Liver (tissue), 9 donors: Measurements from ENCODE around the gene C1GALT1. TPM values are rescaled to one million over a fixed set of nuclear protein-coding genes. Genes with fewer than 3 reads are reported as not detected.

Source experiments
- DNase-seq: peaks from one replicate; pipeline ENCODE4 v3.0.0-alpha.2; 2017; ENCODE audit warnings: low spot score
- H3K27ac ChIP-seq, 2 donors: one replicate each; pipeline ENCODE4 v1.7.0; 2013; ENCODE audit warnings: inconsistent platforms in 2 of 2, low read length in 2 of 2, control low read depth in 1 of 2, low read depth in 1 of 2, mild to moderate bottlenecking in 1 of 2
- H3K27me3 ChIP-seq, 4 donors: one replicate each; pipeline versions ENCODE4 v1.6.1 to v1.7.0; 2013; ENCODE audit warnings: low read length in 3 of 4, inconsistent platforms in 1 of 4, mild to moderate bottlenecking in 1 of 4, moderate library complexity in 1 of 4; ENCODE audit not compliant: control insufficient read depth in 4 of 4, insufficient read depth in 4 of 4
- H3K36me3 ChIP-seq, 4 donors: one replicate each; pipeline versions ENCODE4 v1.6.1 to v1.7.0; 2013; ENCODE audit warnings: low read length in 3 of 4, mild to moderate bottlenecking in 3 of 4, low read depth in 1 of 4, moderate library complexity in 1 of 4; ENCODE audit not compliant: control insufficient read depth in 4 of 4, insufficient read depth in 3 of 4
- H3K4me1 ChIP-seq, 4 donors: one replicate each; pipeline versions ENCODE4 v1.6.1 to v1.7.0; 2013; ENCODE audit warnings: low read length in 3 of 4, mild to moderate bottlenecking in 3 of 4, moderate library complexity in 1 of 4; ENCODE audit not compliant: control insufficient read depth in 4 of 4, insufficient read depth in 4 of 4
- H3K4me3 ChIP-seq, 3 donors: one replicate each; pipeline versions ENCODE4 v1.6.1 to v1.7.0; 2013; ENCODE audit warnings: low read length in 3 of 3, control low read depth in 1 of 3, low read depth in 1 of 3, mild to moderate bottlenecking in 1 of 3
- H3K9ac ChIP-seq, 2 donors: one replicate each; pipeline ENCODE4 v1.7.0; 2013; ENCODE audit warnings: low read length in 2 of 2, mild to moderate bottlenecking in 2 of 2, moderate library complexity in 2 of 2, control low read depth in 1 of 2, low read depth in 1 of 2
- H3K9me3 ChIP-seq, 4 donors: one replicate each; pipeline versions ENCODE4 v1.6.1 to v1.7.0; 2013; ENCODE audit warnings: low read length in 3 of 4; ENCODE audit not compliant: control insufficient read depth in 4 of 4
- EGR1 ChIP-seq, 2 donors: IDR thresholded peaks; 2 replicates each; pipeline ENCODE4 v1.6.1; 2016 to 2018; ENCODE audit warnings: antibody characterized with exemption in 2 of 2, low read depth in 2 of 2
- FOXA1 ChIP-seq: IDR thresholded peaks from 2 replicates; pipeline ENCODE4 v1.6.1; 2016; ENCODE audit warnings: antibody characterized with exemption
- GABPA ChIP-seq, 2 donors: IDR thresholded peaks in 1 of 2; conservative IDR thresholded peaks in 1 of 2; 2 replicates each; pipeline ENCODE4 v1.6.1; 2016; ENCODE audit warnings: antibody characterized with exemption in 2 of 2, mild to moderate bottlenecking in 1 of 2, moderate library complexity in 1 of 2
- HNF4A ChIP-seq, 2 donors: conservative IDR thresholded peaks; 2 replicates each; pipeline ENCODE4 v1.6.1; 2016; ENCODE audit warnings: antibody characterized with exemption in 2 of 2, mild to moderate bottlenecking in 2 of 2
- HNF4G ChIP-seq: IDR thresholded peaks from 2 replicates; pipeline ENCODE4 v1.6.1; 2016; ENCODE audit warnings: antibody characterized with exemption
- NR2F2 ChIP-seq: IDR thresholded peaks from 2 replicates; pipeline ENCODE4 v1.6.1; 2016; ENCODE audit warnings: antibody characterized with exemption
- RAD21 ChIP-seq, 2 donors: IDR thresholded peaks; 2 replicates each; pipeline ENCODE4 v1.6.1; 2016; ENCODE audit warnings: antibody characterized with exemption in 2 of 2, mild to moderate bottlenecking in 2 of 2
- RXRA ChIP-seq, 2 donors: IDR thresholded peaks; 2 replicates each; pipeline ENCODE4 v1.6.1; 2017 to 2018; ENCODE audit warnings: antibody characterized with exemption in 2 of 2, mild to moderate bottlenecking in 1 of 2
- SP1 ChIP-seq: IDR thresholded peaks from 2 replicates; pipeline ENCODE4 v1.6.1; 2018; ENCODE audit warnings: antibody characterized with exemption, mild to moderate bottlenecking
- TAF1 ChIP-seq: conservative IDR thresholded peaks from 2 replicates; pipeline ENCODE4 v1.6.1; 2016; ENCODE audit warnings: antibody characterized with exemption, mild to moderate bottlenecking
- YY1 ChIP-seq: IDR thresholded peaks from 2 replicates; pipeline ENCODE4 v1.6.1; 2016; ENCODE audit warnings: antibody characterized with exemption, mild to moderate bottlenecking
- WGBS: extraction: QIAGEN DNeasy Blood & Tissue Kit; methylation state at CpG from one replicate; pipeline ENCODE4 v1.1.7; 2013; 5-methylcytosine and 5-hydroxymethylcytosine counted together
- polyA plus RNA-seq, 2 donors: library from polyadenylated mRNA; stranded (reverse) in 1 of 2; unstranded in 1 of 2; fragments of 200-250 nt in 1 of 2; fragments of >200 nt in 1 of 2; fragmentation: Nextera tagmentation in 1 of 2; extraction: Ambion mirVana in 1 of 2; gene quantifications; one replicate each; pipeline versions ENCODE4 v1.2.1 to v1.2.3, GENCODE V29; 2013 to 2015
- total RNA-seq, 2 donors: library from RNA; depleted of rRNA; stranded (reverse); fragments of >200 nt; gene quantifications; one replicate each; pipeline ENCODE4 v1.2.3, GENCODE V29; 2014
- TF ChIP-seq, protein P1 (sequence below): IDR thresholded peaks from 2 replicates; pipeline ENCODE4 v1.6.1; 2016; ENCODE audit warnings: antibody characterized with exemption
- TF ChIP-seq, protein P2 (sequence below): IDR thresholded peaks from 2 replicates; pipeline ENCODE4 v1.6.1; 2016; ENCODE audit warnings: antibody characterized with exemption, mild to moderate bottlenecking
- TF ChIP-seq, protein P3 (sequence below): IDR thresholded peaks from 2 replicates; pipeline ENCODE4 v1.6.1; 2016; ENCODE audit warnings: antibody characterized with exemption
- TF ChIP-seq, protein P4 (sequence below): IDR thresholded peaks from 2 replicates; pipeline ENCODE4 v1.6.1; 2016; ENCODE audit warnings: antibody characterized with exemption
- donor health status: healthy.
- donor health status: healthy.
- donor health status: healthy.
- donor health status: healthy.
- donor health status: healthy.

The C1GALT1 gene
- total and polyA plus RNA-seq, 4 donors: 5.6 to 28.6 (median 12.5) TPM

DNA sequence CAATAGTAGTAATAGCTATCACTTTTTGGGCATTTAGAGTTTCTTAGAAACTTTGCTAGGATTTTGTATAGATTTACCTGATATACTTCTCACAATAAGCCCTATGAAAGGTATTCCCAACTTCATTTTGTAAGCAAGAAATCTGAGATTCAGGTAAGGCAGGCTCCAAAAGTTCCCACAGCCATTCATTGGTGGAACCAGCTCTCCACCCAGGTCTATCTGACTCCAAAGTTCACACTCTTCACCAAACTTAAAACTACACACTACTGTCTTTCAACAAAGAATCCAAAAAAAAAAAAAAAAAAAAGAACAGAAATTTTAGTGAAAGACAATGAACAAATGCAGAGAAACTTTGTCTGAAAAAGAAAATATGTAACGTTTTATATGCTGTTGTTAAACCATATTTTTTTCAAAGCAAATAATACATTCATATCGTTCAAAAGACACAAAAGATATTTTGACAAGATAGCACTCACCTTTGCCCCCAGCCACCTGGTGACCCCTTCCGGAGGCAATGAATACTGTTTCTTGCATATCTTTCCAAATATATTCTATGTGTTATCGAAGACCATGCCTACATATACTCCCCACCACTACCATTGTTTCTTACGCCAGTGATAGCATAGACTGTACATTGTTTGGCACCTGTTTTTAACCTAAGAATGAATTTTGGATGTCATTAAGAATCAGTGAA, 108.2 kb downstream of the C1GALT1 start:
- peak in 1 of 2 donors; percentile 31 for TF ChIP-seq RAD21 (IDR thresholded peaks at IDR 0.05)
- peak in 1 of 2 donors; percentile 9 for TF ChIP-seq HNF4A (conservative IDR thresholded peaks at IDR 0.05)
- no peak for TF ChIP-seq GABPA (IDR thresholded peaks at IDR 0.05 in 1 of 2, conservative IDR thresholded peaks at IDR 0.05 in 1 of 2)
- H3K27me3 ChIP-seq: no peaks in the 10 kb centered on the region
- WGBS: 73% methylated on average over 5 of the region's 5 CpGs

DNA sequence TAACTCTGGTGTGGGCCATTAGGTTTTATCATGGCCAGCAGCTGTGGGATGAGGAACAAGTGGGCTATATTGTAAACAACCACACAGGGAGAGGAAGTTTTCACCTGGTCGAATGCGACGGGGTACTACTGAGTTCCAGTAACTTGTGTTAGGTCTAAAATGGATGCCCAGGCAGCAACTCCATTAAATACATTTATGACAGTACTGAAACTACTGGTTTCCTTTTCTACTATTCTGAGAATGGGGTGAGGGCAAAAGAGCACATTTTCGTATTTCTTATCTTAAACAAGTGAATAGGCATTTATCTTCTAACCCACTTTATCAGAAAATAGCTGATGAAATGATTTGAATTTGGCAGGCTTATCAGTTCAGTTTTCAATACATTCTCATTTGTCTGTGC, 109.7 kb downstream of the C1GALT1 start:
- Histone ChIP-seq H3K36me3 (no peaks in the 10 kb centered on the region), H3K27ac (no peak overlapping the region), H3K4me1 (peaks cover 0 to 16% (median 10%) of the 10 kb centered on the region in 4 donors), H3K27me3 (no peaks in the 10 kb centered on the region), H3K9me3 (no peaks in the 10 kb centered on the region), H3K9ac (no peak overlapping the region), H3K4me3 (no peak overlapping the region)
- DNase-seq: no peak
- no peak for TF ChIP-seq HNF4G
- TF ChIP-seq GABPA (IDR thresholded peaks at IDR 0.05 in 1 of 2, conservative IDR thresholded peaks at IDR 0.05 in 1 of 2): no peak
- TF ChIP-seq RAD21 (IDR thresholded peaks at IDR 0.05): no peak
- TF ChIP-seq, protein P1, sequence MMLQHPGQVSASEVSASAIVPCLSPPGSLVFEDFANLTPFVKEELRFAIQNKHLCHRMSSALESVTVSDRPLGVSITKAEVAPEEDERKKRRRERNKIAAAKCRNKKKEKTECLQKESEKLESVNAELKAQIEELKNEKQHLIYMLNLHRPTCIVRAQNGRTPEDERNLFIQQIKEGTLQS: no peak
- no peak for TF ChIP-seq NR2F2
- no peak for TF ChIP-seq FOXA1
- TF ChIP-seq SP1: no peak
- no peak for TF ChIP-seq EGR1 (IDR thresholded peaks at IDR 0.05; ENCODE audit: low read depth in 2 of 2)
- no peak for TF ChIP-seq YY1
- TF ChIP-seq, protein P2, sequence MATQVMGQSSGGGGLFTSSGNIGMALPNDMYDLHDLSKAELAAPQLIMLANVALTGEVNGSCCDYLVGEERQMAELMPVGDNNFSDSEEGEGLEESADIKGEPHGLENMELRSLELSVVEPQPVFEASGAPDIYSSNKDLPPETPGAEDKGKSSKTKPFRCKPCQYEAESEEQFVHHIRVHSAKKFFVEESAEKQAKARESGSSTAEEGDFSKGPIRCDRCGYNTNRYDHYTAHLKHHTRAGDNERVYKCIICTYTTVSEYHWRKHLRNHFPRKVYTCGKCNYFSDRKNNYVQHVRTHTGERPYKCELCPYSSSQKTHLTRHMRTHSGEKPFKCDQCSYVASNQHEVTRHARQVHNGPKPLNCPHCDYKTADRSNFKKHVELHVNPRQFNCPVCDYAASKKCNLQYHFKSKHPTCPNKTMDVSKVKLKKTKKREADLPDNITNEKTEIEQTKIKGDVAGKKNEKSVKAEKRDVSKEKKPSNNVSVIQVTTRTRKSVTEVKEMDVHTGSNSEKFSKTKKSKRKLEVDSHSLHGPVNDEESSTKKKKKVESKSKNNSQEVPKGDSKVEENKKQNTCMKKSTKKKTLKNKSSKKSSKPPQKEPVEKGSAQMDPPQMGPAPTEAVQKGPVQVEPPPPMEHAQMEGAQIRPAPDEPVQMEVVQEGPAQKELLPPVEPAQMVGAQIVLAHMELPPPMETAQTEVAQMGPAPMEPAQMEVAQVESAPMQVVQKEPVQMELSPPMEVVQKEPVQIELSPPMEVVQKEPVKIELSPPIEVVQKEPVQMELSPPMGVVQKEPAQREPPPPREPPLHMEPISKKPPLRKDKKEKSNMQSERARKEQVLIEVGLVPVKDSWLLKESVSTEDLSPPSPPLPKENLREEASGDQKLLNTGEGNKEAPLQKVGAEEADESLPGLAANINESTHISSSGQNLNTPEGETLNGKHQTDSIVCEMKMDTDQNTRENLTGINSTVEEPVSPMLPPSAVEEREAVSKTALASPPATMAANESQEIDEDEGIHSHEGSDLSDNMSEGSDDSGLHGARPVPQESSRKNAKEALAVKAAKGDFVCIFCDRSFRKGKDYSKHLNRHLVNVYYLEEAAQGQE: no peak
- TF ChIP-seq, protein P3, sequence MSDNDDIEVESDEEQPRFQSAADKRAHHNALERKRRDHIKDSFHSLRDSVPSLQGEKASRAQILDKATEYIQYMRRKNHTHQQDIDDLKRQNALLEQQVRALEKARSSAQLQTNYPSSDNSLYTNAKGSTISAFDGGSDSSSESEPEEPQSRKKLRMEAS: no peak
- no peak for TF ChIP-seq TAF1
- TF ChIP-seq RXRA (IDR thresholded peaks at IDR 0.05): no peak
- TF ChIP-seq, protein P4, sequence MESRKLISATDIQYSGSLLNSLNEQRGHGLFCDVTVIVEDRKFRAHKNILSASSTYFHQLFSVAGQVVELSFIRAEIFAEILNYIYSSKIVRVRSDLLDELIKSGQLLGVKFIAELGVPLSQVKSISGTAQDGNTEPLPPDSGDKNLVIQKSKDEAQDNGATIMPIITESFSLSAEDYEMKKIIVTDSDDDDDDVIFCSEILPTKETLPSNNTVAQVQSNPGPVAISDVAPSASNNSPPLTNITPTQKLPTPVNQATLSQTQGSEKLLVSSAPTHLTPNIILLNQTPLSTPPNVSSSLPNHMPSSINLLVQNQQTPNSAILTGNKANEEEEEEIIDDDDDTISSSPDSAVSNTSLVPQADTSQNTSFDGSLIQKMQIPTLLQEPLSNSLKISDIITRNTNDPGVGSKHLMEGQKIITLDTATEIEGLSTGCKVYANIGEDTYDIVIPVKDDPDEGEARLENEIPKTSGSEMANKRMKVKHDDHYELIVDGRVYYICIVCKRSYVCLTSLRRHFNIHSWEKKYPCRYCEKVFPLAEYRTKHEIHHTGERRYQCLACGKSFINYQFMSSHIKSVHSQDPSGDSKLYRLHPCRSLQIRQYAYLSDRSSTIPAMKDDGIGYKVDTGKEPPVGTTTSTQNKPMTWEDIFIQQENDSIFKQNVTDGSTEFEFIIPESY: no peak
- WGBS: 92% methylated on average over 4 of the region's 4 CpGs

More for the DNA sequence above, 108.2 kb downstream of the C1GALT1 start:
- no peaks in the 10 kb centered on the region for H3K36me3 ChIP-seq
- no peak for DNase-seq
- H3K9ac ChIP-seq: no peak overlapping the region
- H3K9me3 ChIP-seq: no peaks in the 10 kb centered on the region
- no peak overlapping the region for H3K27ac ChIP-seq
- no peak overlapping the region for H3K4me3 ChIP-seq
- H3K4me1 ChIP-seq: peaks cover 0 to 16% (median 10%) of the 10 kb centered on the region in 4 donors
